ENCODE measurements around the gene ADD3. TPM values are rescaled to one million over a fixed set of nuclear protein-coding genes. Genes with fewer than 3 reads are reported as not detected.

The ADD3 gene
- total RNA-seq, 2 donors from 2014 or later: 183 to 241 TPM

DNA sequence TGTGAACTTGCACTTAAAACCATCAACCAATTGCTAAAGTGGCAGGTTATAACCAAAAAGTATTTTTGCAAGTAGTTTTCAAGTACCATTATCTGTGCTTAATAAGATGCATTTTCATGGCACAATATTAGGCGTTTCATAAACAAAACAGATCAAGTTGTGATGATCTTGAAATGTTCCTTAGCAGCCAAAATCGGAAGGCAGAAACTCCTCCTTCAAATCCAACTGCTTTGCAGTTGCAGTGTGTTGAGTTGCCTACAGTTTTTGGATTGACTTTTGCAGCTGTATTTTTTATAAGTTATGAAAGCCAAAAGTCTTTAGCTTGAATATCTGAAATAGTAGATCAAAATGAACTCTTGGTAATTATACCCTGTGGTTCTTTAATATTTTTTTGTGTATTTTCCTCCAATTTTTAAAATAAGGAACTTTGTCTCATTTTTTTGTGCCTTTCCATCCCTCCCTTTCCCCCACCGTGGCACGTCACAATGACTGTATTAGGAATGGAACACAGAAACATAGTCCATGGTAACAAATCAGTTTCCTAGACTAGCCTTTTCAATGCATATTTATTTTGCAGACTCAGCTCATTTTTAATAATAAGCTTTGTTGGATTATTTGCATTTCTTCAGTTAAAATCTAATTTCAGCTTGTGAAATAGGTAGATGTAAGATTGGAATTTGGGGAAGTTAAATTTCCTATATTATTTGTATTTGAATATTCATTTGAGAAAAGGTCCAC is 80.8 kb downstream of the ADD3 start:
- Histone ChIP-seq H3K9me3 (ENCODE audit: control insufficient read depth, low read length) (no peaks in the 10 kb centered on the region), H3K27ac (ENCODE audit: low read depth, low read length) (no peak overlapping the region), H3K9ac (ENCODE audit: extremely low read depth, low read length, poor library complexity, severe bottlenecking) (no peak overlapping the region), H3K4me3 (ENCODE audit: low read length) (no peak overlapping the region), H3K4me1 (ENCODE audit: control insufficient read depth, insufficient read depth, low read length) (peaks cover 4% of the 10 kb centered on the region), H3K36me3 (ENCODE audit: control insufficient read depth, insufficient read depth, low read length) (peaks cover 5% of the 10 kb centered on the region), H3K27me3 (ENCODE audit: control insufficient read depth, insufficient read depth, low read length, poor library complexity, severe bottlenecking) (no peaks in the 10 kb centered on the region)
- Mint-ChIP-seq H3K9me3 (no peaks in the 10 kb centered on the region), H3K36me3 (ENCODE audit: low read depth) (peaks cover 23% of the 10 kb centered on the region), H3K4me3 (no peak overlapping the region), H3K27ac (no peak overlapping the region), H3K27me3 (ENCODE audit: insufficient read depth) (no peaks in the 10 kb centered on the region), H3K4me1 (peaks cover 18% of the 10 kb centered on the region)
- 90 to 100% methylated on average over 1 to 4 of the region's 4 CpGs for WGBS, 2 experiments (ENCODE audit: insufficient coverage in 1 of 2, insufficient read length in 1 of 2)
- TF ChIP-seq, protein P1, sequence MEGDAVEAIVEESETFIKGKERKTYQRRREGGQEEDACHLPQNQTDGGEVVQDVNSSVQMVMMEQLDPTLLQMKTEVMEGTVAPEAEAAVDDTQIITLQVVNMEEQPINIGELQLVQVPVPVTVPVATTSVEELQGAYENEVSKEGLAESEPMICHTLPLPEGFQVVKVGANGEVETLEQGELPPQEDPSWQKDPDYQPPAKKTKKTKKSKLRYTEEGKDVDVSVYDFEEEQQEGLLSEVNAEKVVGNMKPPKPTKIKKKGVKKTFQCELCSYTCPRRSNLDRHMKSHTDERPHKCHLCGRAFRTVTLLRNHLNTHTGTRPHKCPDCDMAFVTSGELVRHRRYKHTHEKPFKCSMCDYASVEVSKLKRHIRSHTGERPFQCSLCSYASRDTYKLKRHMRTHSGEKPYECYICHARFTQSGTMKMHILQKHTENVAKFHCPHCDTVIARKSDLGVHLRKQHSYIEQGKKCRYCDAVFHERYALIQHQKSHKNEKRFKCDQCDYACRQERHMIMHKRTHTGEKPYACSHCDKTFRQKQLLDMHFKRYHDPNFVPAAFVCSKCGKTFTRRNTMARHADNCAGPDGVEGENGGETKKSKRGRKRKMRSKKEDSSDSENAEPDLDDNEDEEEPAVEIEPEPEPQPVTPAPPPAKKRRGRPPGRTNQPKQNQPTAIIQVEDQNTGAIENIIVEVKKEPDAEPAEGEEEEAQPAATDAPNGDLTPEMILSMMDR (conservative IDR thresholded peaks at IDR 0.05): no peak
- DNase-seq: no peak

- peaks cover 20% of the 10 kb centered on the region for H3K36me3 Mint-ChIP-seq (ENCODE audit: low read depth)
- H3K9me3 Mint-ChIP-seq: no peaks in the 10 kb centered on the region
- H3K4me3 ChIP-seq (ENCODE audit: low read length): no peak overlapping the region
- no peak overlapping the region for H3K27ac ChIP-seq (ENCODE audit: low read depth, low read length)
- peaks cover 4% of the 10 kb centered on the region for H3K9me3 ChIP-seq (ENCODE audit: control insufficient read depth, low read length)
- no peak for DNase-seq
- no peak overlapping the region for H3K9ac ChIP-seq (ENCODE audit: extremely low read depth, low read length, poor library complexity, severe bottlenecking)
- H3K36me3 ChIP-seq (ENCODE audit: control insufficient read depth, insufficient read depth, low read length): peaks cover 5% of the 10 kb centered on the region
- H3K27me3 Mint-ChIP-seq (ENCODE audit: insufficient read depth): no peaks in the 10 kb centered on the region
- no peaks in the 10 kb centered on the region for H3K4me1 ChIP-seq (ENCODE audit: control insufficient read depth, insufficient read depth, low read length)
- no peak overlapping the region for H3K27ac Mint-ChIP-seq
- H3K27me3 ChIP-seq (ENCODE audit: control insufficient read depth, insufficient read depth, low read length, poor library complexity, severe bottlenecking): no peaks in the 10 kb centered on the region
- no peak overlapping the region for H3K4me3 Mint-ChIP-seq
- WGBS, 2 experiments (ENCODE audit: insufficient coverage in 1 of 2, insufficient read length in 1 of 2): 97 to 100% methylated on average over 2 of the region's 2 CpGs
- no peaks in the 10 kb centered on the region for H3K4me1 Mint-ChIP-seq
- TF ChIP-seq, protein P1 (conservative IDR thresholded peaks at IDR 0.05): no peak
Measured at GRCh38 chr10:110091830-110092229, 84.0 kb downstream of the ADD3 start.

GRCh38 chr10:110093722-110094121 is 85.9 kb downstream of the ADD3 start:
- Histone ChIP-seq H3K27ac (ENCODE audit: low read depth, low read length) (no peak overlapping the region), H3K27me3 (ENCODE audit: control insufficient read depth, insufficient read depth, low read length, poor library complexity, severe bottlenecking) (no peaks in the 10 kb centered on the region), H3K4me3 (ENCODE audit: low read length) (no peak overlapping the region), H3K36me3 (ENCODE audit: control insufficient read depth, insufficient read depth, low read length) (peaks cover 5% of the 10 kb centered on the region), H3K4me1 (ENCODE audit: control insufficient read depth, insufficient read depth, low read length) (no peaks in the 10 kb centered on the region), H3K9me3 (ENCODE audit: control insufficient read depth, low read length) (peaks cover 18% of the 10 kb centered on the region), H3K9ac (ENCODE audit: extremely low read depth, low read length, poor library complexity, severe bottlenecking) (no peak overlapping the region)
- Mint-ChIP-seq H3K4me3 (no peak overlapping the region), H3K4me1 (no peaks in the 10 kb centered on the region), H3K27ac (no peak overlapping the region), H3K27me3 (ENCODE audit: insufficient read depth) (no peaks in the 10 kb centered on the region), H3K36me3 (ENCODE audit: low read depth) (peaks cover 30% of the 10 kb centered on the region), H3K9me3 (peaks cover 12% of the 10 kb centered on the region)
- 92% methylated on average over 1 of the region's 2 CpGs; no CpG with 5 or more reads in 1 of the 2 experiments for WGBS, 2 experiments (ENCODE audit: insufficient coverage in 1 of 2, insufficient read length in 1 of 2)
- TF ChIP-seq, protein P1 (conservative IDR thresholded peaks at IDR 0.05): no peak
- no peak for DNase-seq
